H1 (cell line): ENCODE data around the gene PHC1. TPM values are rescaled to one million over a fixed set of nuclear protein-coding genes. Genes with fewer than 3 reads are reported as not detected.

Experiments
- BCL11A ChIP-seq, 2 experiments: IDR thresholded peaks; one replicate each; pipeline ENCODE4 v1.6.1; 2011; ENCODE audit warnings: low read depth in 2 of 2, low read length in 2 of 2, mild to moderate bottlenecking in 2 of 2
- NANOG ChIP-seq: IDR thresholded peaks from 2 replicates; pipeline ENCODE4 v1.6.1; 2011; ENCODE audit warnings: low read length, low read depth, mild to moderate bottlenecking, inconsistent platforms; ENCODE audit not compliant: insufficient read depth, poor library complexity, severe bottlenecking
- SP1 ChIP-seq: IDR thresholded peaks from 2 replicates; pipeline ENCODE4 v1.6.1; 2011; ENCODE audit warnings: low read depth, low read length
- polyA plus RNA-seq, 7 experiments: library from polyadenylated mRNA; depleted of rRNA in 3 of 7; stranded (reverse) in 5 of 7; unstranded in 2 of 7; fragments of >200 nt in 5 of 7; fragments of 200-250 nt in 2 of 7; gene quantifications; 1 replicate in 5 of 7; 2 replicates in 1 of 7; 4 replicates in 1 of 7; pipeline versions ENCODE4 v1.2.1 to v1.2.3, GENCODE V29; 2011 to 2013; ENCODE audit warnings: missing spikeins in 2 of 7, mixed read lengths in 2 of 7
- total RNA-seq: library from RNA; stranded (reverse); fragmentation: NEBNext Ultra II Directional; extraction: Animal tissue kit (Norgen Biotek cat#: 25700); gene quantifications from 2 replicates; pipeline ENCODE4 v1.2.1, GENCODE V29; 2021

The PHC1 gene
- total and polyA plus RNA-seq, 2 of the 8 experiments (the other 6 are each of a cell fraction or from before 2014, with no cell fraction given), result 934 to 1,655 TPM

GRCh38 chr12:8951744-8952143, 37.4 kb downstream of the PHC1 start (continued):
- TF ChIP-seq BCL11A (IDR thresholded peaks at IDR 0.05; ENCODE audit: low read depth in 2 of 2, low read length in 2 of 2), result no peak
- TF ChIP-seq SP1, result no peak
- no peak for TF ChIP-seq NANOG
